Activated T-cell treated with anti-CD3 and anti-CD28 coated beads, Interleukin-2, amount 50 U/mL, for 4 hours (primary cell): ENCODE data around the gene ASAP2. TPM values are rescaled to one million over a fixed set of nuclear protein-coding genes. Genes with fewer than 3 reads are reported as not detected.

Experiments used
- ATAC-seq, 2 donors: fragments of 200-7000 bp; cut with Tn5 transposase; one replicate each; pipeline ENCODE4 v1.10.0; 2021
- DNase-seq: peaks from one replicate; pipeline ENCODE4 v3.0.0-alpha.2; 2020
- H3K27me3 Mint-ChIP-seq: one replicate; pipeline ENCODE4 v1.8.0; 2021; ENCODE audit warnings: low read depth, mixed read lengths
- H3K36me3 Mint-ChIP-seq: one replicate; pipeline ENCODE4 v1.8.0; 2022; ENCODE audit warnings: mixed read lengths; ENCODE audit not compliant: insufficient read depth
- H3K4me1 Mint-ChIP-seq: one replicate; pipeline ENCODE4 v1.8.0; 2021; ENCODE audit warnings: low read depth, mixed read lengths
- H3K4me3 Mint-ChIP-seq: one replicate; pipeline ENCODE4 v1.8.0; 2021; ENCODE audit warnings: mild to moderate bottlenecking, moderate library complexity, mixed read lengths
- H3K9me3 Mint-ChIP-seq: one replicate; pipeline ENCODE4 v1.8.0; 2021; ENCODE audit warnings: mixed read lengths
- total RNA-seq, 3 donors: library from RNA; stranded (reverse); gene quantifications; one replicate each; pipeline ENCODE4 v1.2.1, GENCODE V29; 2021

Gene ASAP2
- total RNA-seq, 3 donors from 2014 or later = 0.13 to 0.22 (median 0.20) TPM

GRCh38 chr2:9313443-9313842, 106.8 kb downstream of the ASAP2 start:
- no peak for ATAC-seq

GRCh38 chr2:9315280-9315847, 108.8 kb downstream of the ASAP2 start:
- no peak for DNase-seq
- no peaks in the 10 kb centered on the region for H3K9me3 Mint-ChIP-seq
- H3K4me1 Mint-ChIP-seq = no peaks in the 10 kb centered on the region
- H3K36me3 Mint-ChIP-seq = no peaks in the 10 kb centered on the region
- H3K4me3 Mint-ChIP-seq = no peak overlapping the region
- ATAC-seq = no peak
- peaks cover 13% of the 10 kb centered on the region for H3K27me3 Mint-ChIP-seq

More at GRCh38 chr2:9313443-9313842, 106.8 kb downstream of the ASAP2 start:
- Mint-ChIP-seq H3K9me3 (no peaks in the 10 kb centered on the region), H3K36me3 (no peaks in the 10 kb centered on the region), H3K27me3 (peaks cover 13% of the 10 kb centered on the region), H3K4me1 (no peaks in the 10 kb centered on the region), H3K4me3 (no peak overlapping the region)
- no peak for DNase-seq

- Mint-ChIP-seq H3K4me3 (no peak overlapping the region), H3K36me3 (no peaks in the 10 kb centered on the region), H3K9me3 (no peaks in the 10 kb centered on the region), H3K4me1 (no peaks in the 10 kb centered on the region), H3K27me3 (peaks cover 16% of the 10 kb centered on the region)
- no peak for ATAC-seq
- DNase-seq = no peak
Observed at GRCh38 chr2:9317559-9317958, 110.9 kb downstream of the ASAP2 start.

- Mint-ChIP-seq H3K9me3 (no peaks in the 10 kb centered on the region), H3K4me1 (no peaks in the 10 kb centered on the region), H3K27me3 (peaks cover 15% of the 10 kb centered on the region), H3K36me3 (no peaks in the 10 kb centered on the region), H3K4me3 (no peak overlapping the region)
- no peak for DNase-seq
- no peak for ATAC-seq
Observed at GRCh38 chr2:9318461-9319337, 112.1 kb downstream of the ASAP2 start.

- DNase-seq (no peak), ATAC-seq (no peak)
- Mint-ChIP-seq H3K36me3 (no peaks in the 10 kb centered on the region), H3K4me3 (no peak overlapping the region), H3K27me3 (peaks cover 11% of the 10 kb centered on the region), H3K4me1 (no peaks in the 10 kb centered on the region), H3K9me3 (no peaks in the 10 kb centered on the region)
Observed at GRCh38 chr2:9319338-9319715, 112.7 kb downstream of the ASAP2 start.

GRCh38 chr2:9322576-9322975, 116.0 kb downstream of the ASAP2 start:
- H3K9me3 Mint-ChIP-seq = no peaks in the 10 kb centered on the region
- no peaks in the 10 kb centered on the region for H3K4me1 Mint-ChIP-seq
- no peak overlapping the region for H3K4me3 Mint-ChIP-seq
- no peak for DNase-seq
- no peak for ATAC-seq
- no peaks in the 10 kb centered on the region for H3K36me3 Mint-ChIP-seq
- peaks cover 6% of the 10 kb centered on the region for H3K27me3 Mint-ChIP-seq

GRCh38 chr2:9325428-9325827, 118.8 kb downstream of the ASAP2 start:
- ATAC-seq (no peak), DNase-seq (no peak)
- H3K4me3 Mint-ChIP-seq = no peak overlapping the region
- peaks cover 6% of the 10 kb centered on the region for H3K27me3 Mint-ChIP-seq
- no peaks in the 10 kb centered on the region for H3K9me3 Mint-ChIP-seq
- H3K36me3 Mint-ChIP-seq = no peaks in the 10 kb centered on the region
- no peaks in the 10 kb centered on the region for H3K4me1 Mint-ChIP-seq

GRCh38 chr2:9326975-9327374, 120.4 kb downstream of the ASAP2 start:
- H3K36me3 Mint-ChIP-seq = no peaks in the 10 kb centered on the region
- no peaks in the 10 kb centered on the region for H3K4me1 Mint-ChIP-seq
- H3K27me3 Mint-ChIP-seq = peaks cover 6% of the 10 kb centered on the region
- no peaks in the 10 kb centered on the region for H3K9me3 Mint-ChIP-seq
- ATAC-seq (no peak), DNase-seq (no peak)
- H3K4me3 Mint-ChIP-seq = no peak overlapping the region

- DNase-seq (no peak), ATAC-seq (no peak)
- Mint-ChIP-seq H3K36me3 (no peaks in the 10 kb centered on the region), H3K9me3 (no peaks in the 10 kb centered on the region), H3K4me3 (no peak overlapping the region), H3K4me1 (no peaks in the 10 kb centered on the region), H3K27me3 (peaks cover under 1% of the 10 kb centered on the region)
Observed at GRCh38 chr2:9327873-9328352, 121.3 kb downstream of the ASAP2 start.

GRCh38 chr2:9328931-9329330, 122.3 kb downstream of the ASAP2 start:
- DNase-seq = no peak
- Mint-ChIP-seq H3K9me3 (no peaks in the 10 kb centered on the region), H3K4me3 (no peak overlapping the region), H3K4me1 (no peaks in the 10 kb centered on the region), H3K36me3 (no peaks in the 10 kb centered on the region), H3K27me3 (no peaks in the 10 kb centered on the region)
- ATAC-seq = no peak

- no peak for DNase-seq
- Mint-ChIP-seq H3K36me3 (no peaks in the 10 kb centered on the region), H3K4me1 (no peaks in the 10 kb centered on the region), H3K4me3 (no peak overlapping the region), H3K27me3 (no peaks in the 10 kb centered on the region), H3K9me3 (no peaks in the 10 kb centered on the region)
- ATAC-seq = no peak
Observed at GRCh38 chr2:9329497-9329896, 122.9 kb downstream of the ASAP2 start.

- no peaks in the 10 kb centered on the region for H3K4me1 Mint-ChIP-seq
- H3K4me3 Mint-ChIP-seq = no peak overlapping the region
- no peak for ATAC-seq
- H3K36me3 Mint-ChIP-seq = no peaks in the 10 kb centered on the region
- H3K27me3 Mint-ChIP-seq = peaks cover 2% of the 10 kb centered on the region
- no peaks in the 10 kb centered on the region for H3K9me3 Mint-ChIP-seq
- DNase-seq = no peak
Observed at GRCh38 chr2:9330612-9331270, 124.1 kb downstream of the ASAP2 start.

- ATAC-seq (no peak), DNase-seq (no peak)
- Mint-ChIP-seq H3K36me3 (no peaks in the 10 kb centered on the region), H3K4me1 (no peaks in the 10 kb centered on the region), H3K4me3 (no peak overlapping the region), H3K27me3 (peaks cover 2% of the 10 kb centered on the region), H3K9me3 (no peaks in the 10 kb centered on the region)
Observed at GRCh38 chr2:9331704-9332103, 125.1 kb downstream of the ASAP2 start.

- no peak for DNase-seq
- Mint-ChIP-seq H3K36me3 (no peaks in the 10 kb centered on the region), H3K27me3 (peaks cover 2% of the 10 kb centered on the region), H3K9me3 (no peaks in the 10 kb centered on the region), H3K4me3 (no peak overlapping the region), H3K4me1 (no peaks in the 10 kb centered on the region)
- no peak for ATAC-seq
Observed at GRCh38 chr2:9332136-9332852, 125.7 kb downstream of the ASAP2 start.
